WERI-Rb-1 (cell line): ENCODE data around the gene MAJIN.

ENCODE experiments used
- DNase-seq: peaks from one replicate; pipeline ENCODE4 v3.0.0-alpha.2; 2020
- H3K27ac ChIP-seq: fragments of 250-450 bp; sonication (Bioruptor Pico); 2 replicates; pipeline ENCODE4 v1.5.1; 2020; ENCODE audit warnings: mild to moderate bottlenecking, moderate library complexity
- H3K27me3 ChIP-seq: fragments of 250-450 bp; sonication (Bioruptor Pico); 2 replicates; pipeline ENCODE4 v1.5.1; 2021; ENCODE audit warnings: mild to moderate bottlenecking, low read depth, moderate library complexity; ENCODE audit not compliant: insufficient read depth, severe bottlenecking
- H3K36me3 ChIP-seq: fragments of 250-450 bp; sonication (Bioruptor Pico); 2 replicates; pipeline ENCODE4 v1.5.1; 2020; ENCODE audit warnings: mild to moderate bottlenecking, moderate library complexity
- H3K4me3 ChIP-seq: 2 replicates; pipeline ENCODE4 v1.5.1; 2011; ENCODE audit warnings: low read depth, mild to moderate bottlenecking, control low read depth, low read length
- H3K9me3 ChIP-seq: fragments of 250-450 bp; sonication (Bioruptor Pico); 2 replicates; pipeline ENCODE4 v1.5.1; 2021; ENCODE audit warnings: mild to moderate bottlenecking, moderate library complexity; ENCODE audit not compliant: severe bottlenecking
- TF ChIP-seq, protein P1 (sequence below): IDR thresholded peaks from 2 replicates; pipeline ENCODE4 v1.5.1; 2011; ENCODE audit warnings: low read depth, mild to moderate bottlenecking, control low read depth, inconsistent platforms, low read length

The MAJIN gene

GRCh38 chr11:64933935-64934681 lies 37.8 kb downstream of the MAJIN start:
- no peak overlapping the region for H3K4me3 ChIP-seq
- TF ChIP-seq, protein P1, sequence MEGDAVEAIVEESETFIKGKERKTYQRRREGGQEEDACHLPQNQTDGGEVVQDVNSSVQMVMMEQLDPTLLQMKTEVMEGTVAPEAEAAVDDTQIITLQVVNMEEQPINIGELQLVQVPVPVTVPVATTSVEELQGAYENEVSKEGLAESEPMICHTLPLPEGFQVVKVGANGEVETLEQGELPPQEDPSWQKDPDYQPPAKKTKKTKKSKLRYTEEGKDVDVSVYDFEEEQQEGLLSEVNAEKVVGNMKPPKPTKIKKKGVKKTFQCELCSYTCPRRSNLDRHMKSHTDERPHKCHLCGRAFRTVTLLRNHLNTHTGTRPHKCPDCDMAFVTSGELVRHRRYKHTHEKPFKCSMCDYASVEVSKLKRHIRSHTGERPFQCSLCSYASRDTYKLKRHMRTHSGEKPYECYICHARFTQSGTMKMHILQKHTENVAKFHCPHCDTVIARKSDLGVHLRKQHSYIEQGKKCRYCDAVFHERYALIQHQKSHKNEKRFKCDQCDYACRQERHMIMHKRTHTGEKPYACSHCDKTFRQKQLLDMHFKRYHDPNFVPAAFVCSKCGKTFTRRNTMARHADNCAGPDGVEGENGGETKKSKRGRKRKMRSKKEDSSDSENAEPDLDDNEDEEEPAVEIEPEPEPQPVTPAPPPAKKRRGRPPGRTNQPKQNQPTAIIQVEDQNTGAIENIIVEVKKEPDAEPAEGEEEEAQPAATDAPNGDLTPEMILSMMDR, result no peak
- H3K36me3 ChIP-seq, result peaks cover 13% of the 10 kb centered on the region
- H3K27me3 ChIP-seq, result no peaks in the 10 kb centered on the region
- no peak for DNase-seq
- H3K9me3 ChIP-seq, result no peaks in the 10 kb centered on the region
- no peak overlapping the region for H3K27ac ChIP-seq

- Histone ChIP-seq H3K4me3 (no peak overlapping the region), H3K9me3 (no peaks in the 10 kb centered on the region), H3K27me3 (no peaks in the 10 kb centered on the region), H3K27ac (no peak overlapping the region), H3K36me3 (peaks cover 13% of the 10 kb centered on the region)
- TF ChIP-seq, protein P1, result no peak
- no peak for DNase-seq
Observed at GRCh38 chr11:64933213-64933934, 38.5 kb downstream of the MAJIN start.

- H3K27me3 ChIP-seq, result no peaks in the 10 kb centered on the region
- H3K9me3 ChIP-seq, result no peaks in the 10 kb centered on the region
- DNase-seq, result no peak
- peaks cover 13% of the 10 kb centered on the region for H3K36me3 ChIP-seq
- no peak overlapping the region for H3K27ac ChIP-seq
- TF ChIP-seq, protein P1, result no peak
- no peak overlapping the region for H3K4me3 ChIP-seq
Observed at GRCh38 chr11:64932324-64932723, 39.6 kb downstream of the MAJIN start.

- DNase-seq, result no peak
- Histone ChIP-seq H3K36me3 (peaks cover 13% of the 10 kb centered on the region), H3K27me3 (no peaks in the 10 kb centered on the region), H3K4me3 (no peak overlapping the region), H3K9me3 (no peaks in the 10 kb centered on the region), H3K27ac (no peak overlapping the region)
- TF ChIP-seq, protein P1, result no peak
Observed at GRCh38 chr11:64931290-64931689, 40.6 kb downstream of the MAJIN start.

DNA sequence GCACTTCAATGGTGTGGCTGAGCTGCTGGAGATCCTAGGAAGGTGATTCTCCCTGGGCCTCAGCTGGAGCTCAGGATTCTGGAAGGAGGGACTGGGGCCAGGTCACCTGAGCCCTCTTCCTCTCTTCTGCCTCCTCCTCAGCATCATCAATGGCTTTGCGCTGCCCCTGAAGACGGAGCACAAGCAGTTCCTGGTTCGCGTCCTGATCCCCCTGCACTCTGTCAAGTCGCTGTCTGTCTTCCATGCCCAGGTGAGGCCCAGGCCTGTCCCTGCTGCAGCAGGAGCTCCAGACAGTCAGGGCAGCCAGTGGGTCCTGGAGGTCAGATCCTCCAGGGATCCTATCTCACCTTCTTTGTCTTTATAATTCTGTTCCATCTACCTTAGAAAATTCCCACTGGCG lies 41.6 kb downstream of the MAJIN start:
- peaks cover 13% of the 10 kb centered on the region for H3K36me3 ChIP-seq
- no peak for DNase-seq
- H3K27me3 ChIP-seq, result no peaks in the 10 kb centered on the region
- TF ChIP-seq, protein P1, result no peak
- H3K27ac ChIP-seq, result no peak overlapping the region
- no peaks in the 10 kb centered on the region for H3K9me3 ChIP-seq
- no peak overlapping the region for H3K4me3 ChIP-seq
